22Rv1 (cell line): ENCODE results near the gene SRA1.

Experiments used
- H3K27ac ChIP-seq: fragments of 450-650 bp; 2 replicates; pipeline ENCODE4 v1.5.1; 2017
- ZFX ChIP-seq: fragments of 450-650 bp; IDR thresholded peaks from 2 replicates; pipeline ENCODE4 v1.6.1; 2017; ENCODE audit warnings: antibody characterized with exemption, borderline replicate concordance
- TF ChIP-seq, protein P1 (sequence below): fragments of 450-650 bp; IDR thresholded peaks from 2 replicates; pipeline ENCODE4 v1.5.1; 2017; ENCODE audit warnings: mild to moderate bottlenecking

The SRA1 gene

DNA sequence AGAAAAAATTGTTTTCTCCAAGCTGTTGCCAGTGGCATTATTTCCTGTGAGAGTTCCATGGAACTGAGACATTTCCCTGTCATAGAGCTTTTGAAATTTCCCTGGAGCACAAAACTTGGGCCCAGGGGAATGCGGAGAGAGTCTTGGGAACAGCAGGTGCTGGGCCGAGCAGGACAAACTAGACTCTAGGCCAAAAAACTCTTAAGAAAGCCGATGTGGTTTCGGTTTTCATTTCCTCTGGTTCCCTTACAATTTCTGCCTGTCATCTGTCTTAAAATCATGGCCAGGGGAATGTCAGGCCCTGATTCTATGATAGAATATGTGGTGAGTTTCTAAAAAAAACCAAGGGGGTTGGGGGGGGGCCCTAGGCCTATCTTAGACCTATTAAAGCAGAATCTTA is 11.9 kb upstream of the SRA1 start:
- TF ChIP-seq, protein P1, sequence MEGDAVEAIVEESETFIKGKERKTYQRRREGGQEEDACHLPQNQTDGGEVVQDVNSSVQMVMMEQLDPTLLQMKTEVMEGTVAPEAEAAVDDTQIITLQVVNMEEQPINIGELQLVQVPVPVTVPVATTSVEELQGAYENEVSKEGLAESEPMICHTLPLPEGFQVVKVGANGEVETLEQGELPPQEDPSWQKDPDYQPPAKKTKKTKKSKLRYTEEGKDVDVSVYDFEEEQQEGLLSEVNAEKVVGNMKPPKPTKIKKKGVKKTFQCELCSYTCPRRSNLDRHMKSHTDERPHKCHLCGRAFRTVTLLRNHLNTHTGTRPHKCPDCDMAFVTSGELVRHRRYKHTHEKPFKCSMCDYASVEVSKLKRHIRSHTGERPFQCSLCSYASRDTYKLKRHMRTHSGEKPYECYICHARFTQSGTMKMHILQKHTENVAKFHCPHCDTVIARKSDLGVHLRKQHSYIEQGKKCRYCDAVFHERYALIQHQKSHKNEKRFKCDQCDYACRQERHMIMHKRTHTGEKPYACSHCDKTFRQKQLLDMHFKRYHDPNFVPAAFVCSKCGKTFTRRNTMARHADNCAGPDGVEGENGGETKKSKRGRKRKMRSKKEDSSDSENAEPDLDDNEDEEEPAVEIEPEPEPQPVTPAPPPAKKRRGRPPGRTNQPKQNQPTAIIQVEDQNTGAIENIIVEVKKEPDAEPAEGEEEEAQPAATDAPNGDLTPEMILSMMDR: no peak
- TF ChIP-seq ZFX: no peak
- no peak overlapping the region for H3K27ac ChIP-seq

DNA sequence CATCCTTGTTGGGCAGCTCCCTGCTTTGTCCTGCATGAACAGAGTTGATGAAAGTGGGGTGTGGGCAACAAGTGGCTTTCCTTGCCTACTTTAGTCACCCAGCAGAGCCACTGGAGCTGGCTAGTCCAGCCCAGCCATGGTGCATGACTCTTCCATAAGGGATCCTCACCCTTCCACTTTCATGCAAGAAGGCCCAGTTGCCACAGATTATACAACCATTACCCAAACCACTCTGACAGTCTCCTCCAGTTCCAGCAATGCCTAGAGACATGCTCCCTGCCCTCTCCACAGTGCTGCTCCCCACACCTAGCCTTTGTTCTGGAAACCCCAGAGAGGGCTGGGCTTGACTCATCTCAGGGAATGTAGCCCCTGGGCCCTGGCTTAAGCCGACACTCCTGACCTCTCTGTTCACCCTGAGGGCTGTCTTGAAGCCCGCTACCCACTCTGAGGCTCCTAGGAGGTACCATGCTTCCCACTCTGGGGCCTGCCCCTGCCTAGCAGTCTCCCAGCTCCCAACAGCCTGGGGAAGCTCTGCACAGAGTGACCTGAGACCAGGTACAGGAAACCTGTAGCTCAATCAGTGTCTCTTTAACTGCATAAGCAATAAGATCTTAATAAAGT is 11.3 kb upstream of the SRA1 start:
- H3K27ac ChIP-seq: no peak overlapping the region
- TF ChIP-seq ZFX: no peak
- TF ChIP-seq, protein P1: no peak

DNA sequence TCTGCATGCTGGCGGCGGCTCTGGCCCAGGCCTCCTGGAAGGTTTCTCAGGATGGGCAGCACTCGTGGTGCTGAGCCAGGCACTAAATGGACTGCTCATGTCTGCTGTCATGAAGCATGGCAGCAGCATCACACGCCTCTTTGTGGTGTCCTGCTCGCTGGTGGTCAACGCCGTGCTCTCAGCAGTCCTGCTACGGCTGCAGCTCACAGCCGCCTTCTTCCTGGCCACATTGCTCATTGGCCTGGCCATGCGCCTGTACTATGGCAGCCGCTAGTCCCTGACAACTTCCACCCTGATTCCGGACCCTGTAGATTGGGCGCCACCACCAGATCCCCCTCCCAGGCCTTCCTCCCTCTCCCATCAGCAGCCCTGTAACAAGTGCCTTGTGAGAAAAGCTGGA is 10.6 kb upstream of the SRA1 start:
- no peak overlapping the region for H3K27ac ChIP-seq
- TF ChIP-seq, protein P1: no peak
- no peak for TF ChIP-seq ZFX

DNA sequence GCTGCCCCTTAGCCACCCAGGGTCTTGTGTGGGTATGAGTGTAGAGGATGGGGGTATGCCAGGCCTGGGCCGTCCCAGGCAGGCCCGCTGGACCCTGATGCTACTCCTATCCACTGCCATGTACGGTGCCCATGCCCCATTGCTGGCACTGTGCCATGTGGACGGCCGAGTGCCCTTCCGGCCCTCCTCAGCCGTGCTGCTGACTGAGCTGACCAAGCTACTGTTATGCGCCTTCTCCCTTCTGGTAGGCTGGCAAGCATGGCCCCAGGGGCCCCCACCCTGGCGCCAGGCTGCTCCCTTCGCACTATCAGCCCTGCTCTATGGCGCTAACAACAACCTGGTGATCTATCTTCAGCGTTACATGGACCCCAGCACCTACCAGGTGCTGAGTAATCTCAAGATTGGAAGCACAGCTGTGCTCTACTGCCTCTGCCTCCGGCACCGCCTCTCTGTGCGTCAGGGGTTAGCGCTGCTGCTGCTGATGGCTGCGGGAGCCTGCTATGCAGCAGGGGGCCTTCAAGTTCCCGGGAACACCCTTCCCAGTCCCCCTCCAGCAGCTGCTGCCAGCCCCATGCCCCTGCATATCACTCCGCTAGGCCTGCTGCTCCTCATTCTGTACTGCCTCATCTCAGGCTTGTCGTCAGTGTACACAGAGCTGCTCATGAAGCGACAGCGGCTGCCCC is 10.0 kb upstream of the SRA1 start:
- TF ChIP-seq, protein P1: no peak
- TF ChIP-seq ZFX: no peak
- H3K27ac ChIP-seq: no peak overlapping the region

DNA sequence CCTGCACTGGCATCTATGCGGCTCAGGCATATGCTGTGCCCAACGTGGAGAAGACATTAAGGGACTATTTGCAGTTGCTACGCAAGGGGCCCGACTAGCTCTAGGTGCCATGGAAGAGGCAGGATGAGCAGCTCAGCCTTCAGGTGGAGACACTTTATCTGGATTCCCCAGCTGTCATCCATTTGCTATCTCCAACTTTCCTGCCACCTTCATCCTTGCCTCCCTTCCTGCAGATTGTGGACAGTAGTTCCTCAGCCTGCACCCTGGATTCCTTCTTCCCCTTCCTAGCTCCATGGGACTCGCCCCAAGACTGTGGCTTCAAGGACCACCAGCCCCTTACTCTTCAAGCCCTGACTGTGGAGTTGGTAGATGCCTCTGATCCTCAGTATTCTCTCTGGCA is 9.4 kb upstream of the SRA1 start:
- TF ChIP-seq, protein P1: no peak
- no peak for TF ChIP-seq ZFX
- H3K27ac ChIP-seq: no peak overlapping the region

DNA sequence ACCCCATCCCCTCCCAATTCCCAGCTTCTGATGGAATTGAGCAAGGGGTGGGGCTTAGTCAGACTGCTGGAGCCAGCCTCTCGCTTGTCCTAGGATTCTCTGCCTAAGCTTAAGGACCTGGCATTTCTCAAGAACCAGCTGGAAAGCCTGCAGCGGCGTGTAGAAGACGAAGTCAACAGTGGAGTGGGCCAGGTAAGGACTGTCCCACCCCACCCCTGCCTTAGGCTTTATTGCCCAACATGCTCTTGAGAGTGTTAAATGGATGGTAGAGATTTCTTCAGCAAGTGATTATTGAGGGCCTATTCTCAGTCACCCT is 8.5 kb upstream of the SRA1 start:
- H3K27ac ChIP-seq: peak overlapping the region; percentile 89
- TF ChIP-seq, protein P1: no peak
- TF ChIP-seq ZFX: no peak

DNA sequence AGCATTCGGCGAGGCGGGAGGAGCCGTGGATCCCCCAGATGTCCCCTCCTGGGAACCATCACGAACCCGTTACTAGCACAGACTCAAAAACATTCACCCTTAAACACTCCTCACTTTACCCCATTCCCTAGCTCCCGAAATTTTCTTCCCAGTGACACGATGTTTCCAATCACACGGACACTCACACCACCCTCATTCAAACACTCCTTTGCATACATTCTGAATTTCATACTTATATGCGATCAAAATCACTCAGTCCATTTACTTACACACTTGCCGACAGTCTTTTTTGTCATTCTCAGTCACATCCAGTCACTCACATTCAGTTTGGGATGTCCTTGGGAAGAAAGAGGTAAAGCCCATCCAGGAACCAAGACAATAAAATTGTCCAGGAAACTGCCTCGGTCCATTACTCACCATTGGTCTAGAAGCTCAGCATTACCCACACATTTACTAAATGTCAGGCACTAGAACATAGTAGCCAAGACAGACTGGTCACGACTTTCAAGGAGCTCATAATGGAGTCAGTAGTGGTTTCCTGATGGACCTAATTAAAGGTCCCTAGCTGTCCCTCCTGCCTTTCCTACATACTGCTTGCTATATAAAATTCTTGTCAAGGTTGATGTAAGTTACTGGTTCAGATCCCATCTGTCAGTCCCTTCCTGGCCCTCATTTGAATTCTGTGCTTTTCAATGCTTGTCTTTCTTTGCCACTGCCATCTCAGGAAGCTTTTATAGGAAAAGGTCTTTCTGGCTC is 7.9 kb upstream of the SRA1 start:
- no peak for TF ChIP-seq ZFX
- TF ChIP-seq, protein P1: no peak
- H3K27ac ChIP-seq: peak overlapping the region; percentile 89
